GM23338 (cell line): ENCODE results near the gene CYP1B1.

Experiments
- CTCF ChIP-seq, 2 experiments: fragments of 200-600 bp in 1 of 2; sonication (generic) in 1 of 2; conservative IDR thresholded peaks; 2 replicates each; pipeline versions ENCODE4 v1.5.1 to v1.6.1; 2016 to 2017; ENCODE audit warnings: antibody characterized with exemption in 2 of 2, low read depth in 2 of 2, mild to moderate bottlenecking in 2 of 2, moderate library complexity in 1 of 2
- ETS1 ChIP-seq: IDR thresholded peaks from 2 replicates; pipeline ENCODE4 v1.6.1; 2016; ENCODE audit warnings: antibody characterized with exemption
- EZH2 ChIP-seq: fragments of 200-600 bp; sonication (generic); IDR thresholded peaks from one replicate; pipeline ENCODE4 v1.8.0; 2017; ENCODE audit warnings: antibody characterized with exemption, mild to moderate bottlenecking, low read depth; ENCODE audit not compliant: unreplicated experiment
- EZH2phosphoT487 ChIP-seq: fragments of 200-600 bp; sonication (generic); IDR thresholded peaks from one replicate; pipeline ENCODE4 v1.8.1; 2018; ENCODE audit warnings: antibody characterized with exemption; ENCODE audit not compliant: unreplicated experiment
- NANOG ChIP-seq: IDR thresholded peaks from 2 replicates; pipeline ENCODE4 v1.6.1; 2016; ENCODE audit warnings: antibody characterized with exemption, borderline replicate concordance
- POLR2AphosphoS5 ChIP-seq: IDR thresholded peaks from 2 replicates; pipeline ENCODE4 v1.6.1; 2016; ENCODE audit warnings: antibody characterized with exemption, low read depth
- STAT1 ChIP-seq: IDR thresholded peaks from one replicate; pipeline ENCODE4 v1.6.1; 2016; ENCODE audit warnings: antibody characterized with exemption; ENCODE audit not compliant: unreplicated experiment
- TF ChIP-seq, protein P1 (sequence below): IDR thresholded peaks from one replicate; pipeline ENCODE4 v1.6.1; 2018; ENCODE audit warnings: antibody characterized with exemption; ENCODE audit not compliant: unreplicated experiment
- TF ChIP-seq, protein P2 (sequence below): fragments of 250-450 bp; sonication (Bioruptor Pico); IDR thresholded peaks from 2 replicates; pipeline ENCODE4 v1.5.0; 2020; ENCODE audit warnings: mild to moderate bottlenecking, moderate library complexity

DNA sequence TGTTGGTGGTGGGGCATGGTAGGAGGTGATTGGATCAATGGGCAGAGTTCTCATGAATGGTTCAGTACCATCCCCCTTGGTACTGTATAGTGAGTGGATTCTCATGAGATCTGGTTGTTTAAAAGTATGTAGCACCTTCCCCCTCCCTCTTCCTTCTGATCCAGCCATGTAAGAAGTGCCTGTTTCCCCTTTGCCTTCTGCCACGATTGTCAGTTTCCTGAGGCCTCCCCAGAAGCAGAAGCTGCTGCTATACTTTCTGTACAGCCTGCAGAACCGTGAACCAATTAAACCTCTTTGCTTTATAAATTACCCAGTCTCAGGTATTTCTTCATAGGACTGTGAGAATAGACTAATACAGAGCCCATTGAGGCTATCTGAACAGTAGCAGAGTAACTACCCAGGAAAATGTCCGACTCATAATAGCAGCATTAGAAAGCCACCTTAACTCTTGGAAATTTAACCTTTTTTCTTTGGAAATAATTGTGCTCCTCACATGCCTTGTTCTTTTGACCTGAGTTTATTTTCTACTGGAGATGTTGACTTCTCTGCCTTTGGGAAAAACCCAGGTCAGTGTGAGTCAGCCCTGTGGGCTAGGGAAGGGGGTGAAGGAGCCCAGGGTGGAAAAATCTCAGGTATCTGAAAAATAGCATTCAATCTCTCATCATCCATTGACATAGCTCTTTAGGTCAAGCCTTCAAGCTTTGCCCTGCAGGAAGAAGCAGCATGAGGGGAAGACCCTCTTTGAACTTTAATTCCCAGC is 18.1 kb downstream of the CYP1B1 start:
- TF ChIP-seq CTCF (conservative IDR thresholded peaks at IDR 0.05; ENCODE audit: low read depth in 2 of 2) (no peak), EZH2 (no peak), POLR2AphosphoS5 (no peak), EZH2phosphoT487 (no peak), NANOG (no peak), ETS1 (no peak), STAT1 (no peak)
- TF ChIP-seq, protein P1, sequence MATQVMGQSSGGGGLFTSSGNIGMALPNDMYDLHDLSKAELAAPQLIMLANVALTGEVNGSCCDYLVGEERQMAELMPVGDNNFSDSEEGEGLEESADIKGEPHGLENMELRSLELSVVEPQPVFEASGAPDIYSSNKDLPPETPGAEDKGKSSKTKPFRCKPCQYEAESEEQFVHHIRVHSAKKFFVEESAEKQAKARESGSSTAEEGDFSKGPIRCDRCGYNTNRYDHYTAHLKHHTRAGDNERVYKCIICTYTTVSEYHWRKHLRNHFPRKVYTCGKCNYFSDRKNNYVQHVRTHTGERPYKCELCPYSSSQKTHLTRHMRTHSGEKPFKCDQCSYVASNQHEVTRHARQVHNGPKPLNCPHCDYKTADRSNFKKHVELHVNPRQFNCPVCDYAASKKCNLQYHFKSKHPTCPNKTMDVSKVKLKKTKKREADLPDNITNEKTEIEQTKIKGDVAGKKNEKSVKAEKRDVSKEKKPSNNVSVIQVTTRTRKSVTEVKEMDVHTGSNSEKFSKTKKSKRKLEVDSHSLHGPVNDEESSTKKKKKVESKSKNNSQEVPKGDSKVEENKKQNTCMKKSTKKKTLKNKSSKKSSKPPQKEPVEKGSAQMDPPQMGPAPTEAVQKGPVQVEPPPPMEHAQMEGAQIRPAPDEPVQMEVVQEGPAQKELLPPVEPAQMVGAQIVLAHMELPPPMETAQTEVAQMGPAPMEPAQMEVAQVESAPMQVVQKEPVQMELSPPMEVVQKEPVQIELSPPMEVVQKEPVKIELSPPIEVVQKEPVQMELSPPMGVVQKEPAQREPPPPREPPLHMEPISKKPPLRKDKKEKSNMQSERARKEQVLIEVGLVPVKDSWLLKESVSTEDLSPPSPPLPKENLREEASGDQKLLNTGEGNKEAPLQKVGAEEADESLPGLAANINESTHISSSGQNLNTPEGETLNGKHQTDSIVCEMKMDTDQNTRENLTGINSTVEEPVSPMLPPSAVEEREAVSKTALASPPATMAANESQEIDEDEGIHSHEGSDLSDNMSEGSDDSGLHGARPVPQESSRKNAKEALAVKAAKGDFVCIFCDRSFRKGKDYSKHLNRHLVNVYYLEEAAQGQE, result no peak
- TF ChIP-seq, protein P2, sequence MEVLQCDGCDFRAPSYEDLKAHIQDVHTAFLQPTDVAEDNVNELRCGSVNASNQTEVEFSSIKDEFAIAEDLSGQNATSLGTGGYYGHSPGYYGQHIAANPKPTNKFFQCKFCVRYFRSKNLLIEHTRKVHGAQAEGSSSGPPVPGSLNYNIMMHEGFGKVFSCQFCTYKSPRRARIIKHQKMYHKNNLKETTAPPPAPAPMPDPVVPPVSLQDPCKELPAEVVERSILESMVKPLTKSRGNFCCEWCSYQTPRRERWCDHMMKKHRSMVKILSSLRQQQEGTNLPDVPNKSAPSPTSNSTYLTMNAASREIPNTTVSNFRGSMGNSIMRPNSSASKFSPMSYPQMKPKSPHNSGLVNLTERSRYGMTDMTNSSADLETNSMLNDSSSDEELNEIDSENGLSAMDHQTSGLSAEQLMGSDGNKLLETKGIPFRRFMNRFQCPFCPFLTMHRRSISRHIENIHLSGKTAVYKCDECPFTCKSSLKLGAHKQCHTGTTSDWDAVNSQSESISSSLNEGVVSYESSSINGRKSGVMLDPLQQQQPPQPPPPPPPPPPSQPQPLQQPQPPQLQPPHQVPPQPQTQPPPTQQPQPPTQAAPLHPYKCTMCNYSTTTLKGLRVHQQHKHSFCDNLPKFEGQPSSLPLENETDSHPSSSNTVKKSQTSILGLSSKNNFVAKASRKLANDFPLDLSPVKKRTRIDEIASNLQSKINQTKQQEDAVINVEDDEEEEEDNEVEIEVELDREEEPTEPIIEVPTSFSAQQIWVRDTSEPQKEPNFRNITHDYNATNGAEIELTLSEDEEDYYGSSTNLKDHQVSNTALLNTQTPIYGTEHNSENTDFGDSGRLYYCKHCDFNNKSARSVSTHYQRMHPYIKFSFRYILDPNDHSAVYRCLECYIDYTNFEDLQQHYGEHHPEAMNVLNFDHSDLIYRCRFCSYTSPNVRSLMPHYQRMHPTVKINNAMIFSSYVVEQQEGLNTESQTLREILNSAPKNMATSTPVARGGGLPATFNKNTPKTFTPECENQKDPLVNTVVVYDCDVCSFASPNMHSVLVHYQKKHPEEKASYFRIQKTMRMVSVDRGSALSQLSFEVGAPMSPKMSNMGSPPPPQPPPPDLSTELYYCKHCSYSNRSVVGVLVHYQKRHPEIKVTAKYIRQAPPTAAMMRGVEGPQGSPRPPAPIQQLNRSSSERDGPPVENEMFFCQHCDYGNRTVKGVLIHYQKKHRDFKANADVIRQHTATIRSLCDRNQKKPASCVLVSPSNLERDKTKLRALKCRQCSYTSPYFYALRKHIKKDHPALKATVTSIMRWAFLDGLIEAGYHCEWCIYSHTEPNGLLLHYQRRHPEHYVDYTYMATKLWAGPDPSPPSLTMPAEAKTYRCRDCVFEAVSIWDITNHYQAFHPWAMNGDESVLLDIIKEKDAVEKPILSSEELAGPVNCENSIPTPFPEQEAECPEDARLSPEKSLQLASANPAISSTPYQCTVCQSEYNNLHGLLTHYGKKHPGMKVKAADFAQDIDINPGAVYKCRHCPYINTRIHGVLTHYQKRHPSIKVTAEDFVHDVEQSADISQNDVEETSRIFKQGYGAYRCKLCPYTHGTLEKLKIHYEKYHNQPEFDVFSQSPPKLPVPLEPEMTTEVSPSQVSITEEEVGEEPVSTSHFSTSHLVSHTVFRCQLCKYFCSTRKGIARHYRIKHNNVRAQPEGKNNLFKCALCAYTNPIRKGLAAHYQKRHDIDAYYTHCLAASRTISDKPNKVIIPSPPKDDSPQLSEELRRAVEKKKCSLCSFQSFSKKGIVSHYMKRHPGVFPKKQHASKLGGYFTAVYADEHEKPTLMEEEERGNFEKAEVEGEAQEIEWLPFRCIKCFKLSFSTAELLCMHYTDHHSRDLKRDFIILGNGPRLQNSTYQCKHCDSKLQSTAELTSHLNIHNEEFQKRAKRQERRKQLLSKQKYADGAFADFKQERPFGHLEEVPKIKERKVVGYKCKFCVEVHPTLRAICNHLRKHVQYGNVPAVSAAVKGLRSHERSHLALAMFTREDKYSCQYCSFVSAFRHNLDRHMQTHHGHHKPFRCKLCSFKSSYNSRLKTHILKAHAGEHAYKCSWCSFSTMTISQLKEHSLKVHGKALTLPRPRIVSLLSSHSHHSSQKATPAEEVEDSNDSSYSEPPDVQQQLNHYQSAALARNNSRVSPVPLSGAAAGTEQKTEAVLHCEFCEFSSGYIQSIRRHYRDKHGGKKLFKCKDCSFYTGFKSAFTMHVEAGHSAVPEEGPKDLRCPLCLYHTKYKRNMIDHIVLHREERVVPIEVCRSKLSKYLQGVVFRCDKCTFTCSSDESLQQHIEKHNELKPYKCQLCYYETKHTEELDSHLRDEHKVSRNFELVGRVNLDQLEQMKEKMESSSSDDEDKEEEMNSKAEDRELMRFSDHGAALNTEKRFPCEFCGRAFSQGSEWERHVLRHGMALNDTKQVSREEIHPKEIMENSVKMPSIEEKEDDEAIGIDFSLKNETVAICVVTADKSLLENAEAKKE, result no peak
